Measurements from ENCODE around the gene SNED1.
"Not testable (repeated sequence)": the region's sequence is repeated elsewhere in the genome, so short reads cannot be mapped to it uniquely, and the experiment has no call there.

Gene SNED1

GRCh38 chr2:241083091-241083415, 84.6 kb downstream of the SNED1 start:
- no peak for DNase-seq (ENCODE audit: low read depth, low spot score)

- no peak for DNase-seq (ENCODE audit: low read depth, low spot score)
Measured at GRCh38 chr2:241084856-241085444, 86.5 kb downstream of the SNED1 start.

- DNase-seq (ENCODE audit: low read depth, low spot score): no peak
Measured at GRCh38 chr2:241087420-241088268, 89.2 kb downstream of the SNED1 start.

- no peak for DNase-seq (ENCODE audit: low read depth, low spot score)
Measured at GRCh38 chr2:241088376-241088775, 90.0 kb downstream of the SNED1 start.

GRCh38 chr2:241088791-241089732, 90.6 kb downstream of the SNED1 start:
- no peak for DNase-seq (ENCODE audit: low read depth, low spot score)

- DNase-seq (ENCODE audit: low read depth, low spot score): no peak
Measured at GRCh38 chr2:241091201-241091600, 92.8 kb downstream of the SNED1 start.

GRCh38 chr2:241091734-241092445, 93.5 kb downstream of the SNED1 start:
- no peak for DNase-seq (ENCODE audit: low read depth, low spot score)

- no peak for DNase-seq (ENCODE audit: low read depth, low spot score)
Measured at GRCh38 chr2:241092677-241093076, 94.3 kb downstream of the SNED1 start.

- not testable (repeated sequence) for DNase-seq (ENCODE audit: low read depth, low spot score)
Measured at GRCh38 chr2:241093133-241093781, 94.8 kb downstream of the SNED1 start.

GRCh38 chr2:241094172-241094571, 95.8 kb downstream of the SNED1 start:
- no peak for DNase-seq (ENCODE audit: low read depth, low spot score)

GRCh38 chr2:241094924-241095420, 96.6 kb downstream of the SNED1 start:
- no peak for DNase-seq (ENCODE audit: low read depth, low spot score)

- no peak for DNase-seq (ENCODE audit: low read depth, low spot score)
Measured at GRCh38 chr2:241095594-241096290, 97.3 kb downstream of the SNED1 start.

GRCh38 chr2:241096979-241097378, 98.6 kb downstream of the SNED1 start:
- no peak for DNase-seq (ENCODE audit: low read depth, low spot score)

- no peak for DNase-seq (ENCODE audit: low read depth, low spot score)
Measured at GRCh38 chr2:241099246-241099645, 100.8 kb downstream of the SNED1 start.

GRCh38 chr2:241102239-241102803, 103.9 kb downstream of the SNED1 start, which contains the start of gene MTERF4:
Gene MTERF4 (minus strand): TSS chr2:241102287. CDS start chr2:241102273, 14 bp downstream.
- DNase-seq (ENCODE audit: low read depth, low spot score): peak; percentile 47

- no peak for DNase-seq (ENCODE audit: low read depth, low spot score)
Measured at GRCh38 chr2:241103176-241103595, 104.8 kb downstream of the SNED1 start.

GRCh38 chr2:241104611-241105010, 106.2 kb downstream of the SNED1 start:
- DNase-seq (ENCODE audit: low read depth, low spot score): not testable (repeated sequence)

- DNase-seq (ENCODE audit: low read depth, low spot score): no peak
Measured at GRCh38 chr2:241105641-241106040, 107.2 kb downstream of the SNED1 start.

GRCh38 chr2:241107031-241107783, 108.8 kb downstream of the SNED1 start:
- no peak for DNase-seq (ENCODE audit: low read depth, low spot score)
